DOHH2 (cell line): ENCODE results near the gene DMBT1.
A peak's percentile ranks its signal among the peaks of the same experiment; 100 is the strongest.

Experiments
- H3F3A ChIP-seq: fragments of 200-600 bp; sonication (generic), shearing (Covaris generic); 2 replicates; pipeline ENCODE4 v1.6.0; 2016; ENCODE audit warnings: antibody characterized with exemption, mild to moderate bottlenecking; ENCODE audit not compliant: control insufficient read depth, insufficient read depth
- H3K27ac ChIP-seq: fragments of 200-600 bp; sonication (generic); 2 replicates; pipeline ENCODE4 v1.5.1; 2014; ENCODE audit warnings: low read depth, mild to moderate bottlenecking, low read length, moderate library complexity
- H3K27me3 ChIP-seq: fragments of 200-600 bp; sonication (generic); 2 replicates; pipeline ENCODE4 v1.6.1; 2014; ENCODE audit warnings: mild to moderate bottlenecking, low read length, mixed read lengths; ENCODE audit not compliant: control insufficient read depth
- H3K36me3 ChIP-seq: fragments of 200-600 bp; sonication (generic); 2 replicates; pipeline ENCODE4 v1.6.1; 2014; ENCODE audit warnings: mild to moderate bottlenecking, low read length, moderate library complexity, mixed read lengths; ENCODE audit not compliant: control insufficient read depth
- H3K4me1 ChIP-seq: fragments of 200-600 bp; sonication (generic); 2 replicates; pipeline ENCODE4 v1.6.1; 2014; ENCODE audit warnings: mild to moderate bottlenecking, low read length, mixed read lengths; ENCODE audit not compliant: control insufficient read depth
- H3K4me2 ChIP-seq: fragments of 200-600 bp; sonication (generic); 2 replicates; pipeline ENCODE4 v1.6.0; 2014; ENCODE audit warnings: mild to moderate bottlenecking, low read length, moderate library complexity
- H3K4me3 ChIP-seq: fragments of 200-600 bp; sonication (generic); 2 replicates; pipeline ENCODE4 v1.5.1; 2014; ENCODE audit warnings: mild to moderate bottlenecking, low read length, mixed read lengths
- H3K79me2 ChIP-seq: fragments of 200-600 bp; sonication (generic); 2 replicates; pipeline ENCODE4 v1.6.1; 2014; ENCODE audit warnings: mild to moderate bottlenecking, low read length, mixed read lengths; ENCODE audit not compliant: control insufficient read depth
- H3K9me2 ChIP-seq: fragments of 200-600 bp; sonication (generic); replicated peaks from 2 replicates; pipeline ENCODE4 v1.6.1; 2014; ENCODE audit warnings: mild to moderate bottlenecking, low read length, mixed read lengths; ENCODE audit not compliant: control insufficient read depth
- H3K9me3 ChIP-seq: fragments of 200-600 bp; sonication (generic); 2 replicates; pipeline ENCODE4 v1.6.1; 2014; ENCODE audit warnings: antibody characterized with exemption, low read length, mixed read lengths; ENCODE audit not compliant: control insufficient read depth, insufficient read depth
- H4K20me1 ChIP-seq: fragments of 200-600 bp; sonication (generic); 2 replicates; pipeline ENCODE4 v1.6.0; 2014; ENCODE audit warnings: low read depth, mild to moderate bottlenecking, antibody characterized with exemption, low read length, moderate library complexity; ENCODE audit not compliant: control insufficient read depth, insufficient read depth
- EZH2phosphoT487 ChIP-seq: fragments of 200-600 bp; sonication (generic); IDR thresholded peaks from 2 replicates; pipeline ENCODE4 v1.6.1; 2017; ENCODE audit warnings: borderline replicate concordance, mild to moderate bottlenecking, antibody characterized with exemption, low read length, moderate library complexity, mixed read lengths
- TF ChIP-seq, protein P1 (sequence below): fragments of 200-600 bp; sonication (generic); IDR thresholded peaks from one replicate; pipeline ENCODE4 v1.5.1; 2014; ENCODE audit warnings: antibody characterized with exemption, mild to moderate bottlenecking, low read depth, low read length; ENCODE audit not compliant: poor library complexity, severe bottlenecking

DMBT1 gene

DNA sequence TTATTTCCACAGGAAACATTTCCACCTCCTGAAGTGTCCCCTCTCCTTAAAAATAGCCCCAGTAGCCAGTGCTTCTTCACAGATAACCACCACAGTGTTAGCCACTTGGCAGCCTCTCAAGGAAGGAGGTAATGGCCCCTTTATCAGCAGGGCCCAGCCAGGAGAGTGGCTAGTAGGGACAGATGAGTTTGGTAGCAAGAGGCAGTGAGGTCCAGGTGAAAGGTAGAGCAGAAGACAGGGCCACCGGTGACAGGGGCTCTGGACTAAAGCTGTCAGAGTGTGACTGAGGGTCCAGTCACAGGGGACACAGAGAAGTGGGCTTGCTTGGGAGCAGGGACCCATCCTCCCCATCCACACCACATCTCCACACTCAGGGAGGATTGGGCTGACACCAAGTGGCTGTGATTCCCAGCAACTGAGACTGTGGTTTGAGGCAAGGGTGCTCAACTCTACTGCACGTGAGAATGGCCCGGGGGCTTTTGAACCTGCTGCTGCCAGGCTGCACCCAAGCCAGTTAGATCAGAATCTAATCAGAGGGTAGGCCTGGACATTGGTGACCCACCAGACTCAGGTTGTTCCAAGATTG, 86.9 kb downstream of the DMBT1 start:
- Histone ChIP-seq H3K4me3 (no peak overlapping the region), H3F3A (no peaks in the 10 kb centered on the region), H3K27ac (no peak overlapping the region), H3K9me3 (no peaks in the 10 kb centered on the region), H3K9me2 (no peaks in the 10 kb centered on the region), H3K36me3 (no peaks in the 10 kb centered on the region), H3K4me1 (no peaks in the 10 kb centered on the region), H3K27me3 (no peaks in the 10 kb centered on the region; the same call in 1 of the 2 replicates), H3K79me2 (no peaks in the 10 kb centered on the region), H3K4me2 (no peak overlapping the region), H4K20me1 (no peaks in the 10 kb centered on the region)
- TF ChIP-seq EZH2phosphoT487, result no peak
- TF ChIP-seq, protein P1, sequence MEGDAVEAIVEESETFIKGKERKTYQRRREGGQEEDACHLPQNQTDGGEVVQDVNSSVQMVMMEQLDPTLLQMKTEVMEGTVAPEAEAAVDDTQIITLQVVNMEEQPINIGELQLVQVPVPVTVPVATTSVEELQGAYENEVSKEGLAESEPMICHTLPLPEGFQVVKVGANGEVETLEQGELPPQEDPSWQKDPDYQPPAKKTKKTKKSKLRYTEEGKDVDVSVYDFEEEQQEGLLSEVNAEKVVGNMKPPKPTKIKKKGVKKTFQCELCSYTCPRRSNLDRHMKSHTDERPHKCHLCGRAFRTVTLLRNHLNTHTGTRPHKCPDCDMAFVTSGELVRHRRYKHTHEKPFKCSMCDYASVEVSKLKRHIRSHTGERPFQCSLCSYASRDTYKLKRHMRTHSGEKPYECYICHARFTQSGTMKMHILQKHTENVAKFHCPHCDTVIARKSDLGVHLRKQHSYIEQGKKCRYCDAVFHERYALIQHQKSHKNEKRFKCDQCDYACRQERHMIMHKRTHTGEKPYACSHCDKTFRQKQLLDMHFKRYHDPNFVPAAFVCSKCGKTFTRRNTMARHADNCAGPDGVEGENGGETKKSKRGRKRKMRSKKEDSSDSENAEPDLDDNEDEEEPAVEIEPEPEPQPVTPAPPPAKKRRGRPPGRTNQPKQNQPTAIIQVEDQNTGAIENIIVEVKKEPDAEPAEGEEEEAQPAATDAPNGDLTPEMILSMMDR, result no peak

DNA sequence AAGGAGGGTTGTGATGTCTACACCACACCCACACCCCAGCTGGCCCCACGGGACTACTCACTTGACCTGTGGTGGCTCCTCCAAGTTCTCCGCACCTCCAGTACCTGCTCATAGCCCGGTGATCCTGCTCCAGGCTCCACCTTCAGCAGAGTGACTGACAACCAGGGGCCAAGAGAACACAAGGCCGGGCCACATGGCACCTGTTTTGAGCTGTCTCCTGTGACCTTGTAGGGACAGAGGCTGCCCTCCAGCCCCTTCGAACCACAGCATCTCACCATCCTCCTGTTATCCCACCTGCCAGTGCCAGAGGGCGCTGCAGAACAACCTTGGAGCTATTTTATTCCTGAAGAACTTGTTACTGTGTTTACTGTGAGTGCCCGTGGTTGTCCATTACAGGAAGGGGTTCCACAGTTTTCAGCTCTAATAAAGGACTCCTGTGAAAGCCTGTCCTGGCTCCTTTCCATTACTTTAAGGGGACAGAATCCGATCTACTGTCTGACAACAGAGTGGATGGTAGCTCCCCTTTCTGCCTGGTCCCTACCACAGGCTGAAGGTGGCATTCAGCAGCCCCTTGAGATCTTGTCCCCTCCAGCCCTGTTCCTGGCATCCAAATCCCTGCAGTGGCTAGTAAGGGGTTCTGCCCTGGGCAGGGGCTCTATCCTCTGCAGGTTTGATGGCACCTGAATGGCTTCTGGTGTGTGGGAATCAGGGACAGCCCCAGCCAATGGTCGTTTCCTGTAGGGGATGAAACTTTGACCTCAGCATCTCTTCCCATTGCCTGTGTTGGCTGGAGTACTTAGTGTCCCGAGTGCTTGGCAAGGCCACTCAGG, 88.3 kb downstream of the DMBT1 start:
- H4K20me1 ChIP-seq, result no peaks in the 10 kb centered on the region

DNA sequence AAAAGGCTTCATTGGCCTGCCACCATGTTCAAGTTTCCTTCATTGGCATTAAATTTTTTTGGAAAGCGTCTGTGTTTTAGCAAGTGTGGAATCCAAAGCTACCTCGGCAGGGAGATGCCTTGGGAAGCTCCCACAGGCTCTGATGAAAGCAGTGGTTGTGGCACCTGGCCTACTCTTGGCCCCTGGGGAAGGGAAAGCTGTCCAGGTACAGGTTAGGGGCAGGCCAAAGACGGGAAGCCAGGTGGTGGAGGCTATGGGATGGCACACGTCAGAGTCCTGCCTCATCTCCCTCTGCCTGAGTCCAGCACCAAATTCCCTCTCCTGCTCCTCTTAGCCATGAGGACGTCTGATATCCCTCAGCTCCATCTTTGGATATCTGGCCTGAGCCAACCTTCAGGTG, 89.3 kb downstream of the DMBT1 start:
- no peaks in the 10 kb centered on the region for H3K36me3 ChIP-seq
- no peak overlapping the region for H3K27ac ChIP-seq
- no peaks in the 10 kb centered on the region for H4K20me1 ChIP-seq
- H3K4me2 ChIP-seq, result no peak overlapping the region
- no peaks in the 10 kb centered on the region for H3K9me3 ChIP-seq
- no peaks in the 10 kb centered on the region; the same call in 1 of the 2 replicates for H3K27me3 ChIP-seq
- TF ChIP-seq, protein P1, result no peak
- TF ChIP-seq EZH2phosphoT487, result no peak
- H3K4me3 ChIP-seq, result no peak overlapping the region
- H3K9me2 ChIP-seq, result no peaks in the 10 kb centered on the region
- H3F3A ChIP-seq, result no peaks in the 10 kb centered on the region
- H3K4me1 ChIP-seq, result no peaks in the 10 kb centered on the region
- H3K79me2 ChIP-seq, result no peaks in the 10 kb centered on the region

More for the DNA sequence above, 88.3 kb downstream of the DMBT1 start:
- Histone ChIP-seq H3F3A (no peaks in the 10 kb centered on the region), H3K27me3 (no peaks in the 10 kb centered on the region; the same call in 1 of the 2 replicates), H3K4me2 (no peak overlapping the region), H3K4me1 (no peaks in the 10 kb centered on the region), H3K4me3 (no peak overlapping the region), H3K36me3 (no peaks in the 10 kb centered on the region), H3K27ac (no peak overlapping the region), H3K9me2 (no peaks in the 10 kb centered on the region), H3K79me2 (no peaks in the 10 kb centered on the region), H3K9me3 (no peaks in the 10 kb centered on the region)
- TF ChIP-seq, protein P1, result peak; percentile 83
- TF ChIP-seq EZH2phosphoT487, result no peak
